Ovary (tissue), 3 donors: Measurements from ENCODE around the gene CCAR1.
"Not testable (repeated sequence)": the region's sequence is repeated elsewhere in the genome, so short reads cannot be mapped to it uniquely, and the experiment has no call there.

ENCODE experiments used
- CTCF ChIP-seq, 3 donors: fragments of 450-650 bp in 2 of 3; fragments of 200-600 bp in 1 of 3; IDR thresholded peaks; one replicate each; pipeline versions ENCODE4 v1.5.1 to v1.8.0; 2016 to 2022; ENCODE audit warnings: antibody characterized with exemption in 3 of 3, mild to moderate bottlenecking in 1 of 3
- EP300 ChIP-seq: sonication (generic); formaldehyde crosslinking; IDR thresholded peaks from one replicate; pipeline ENCODE4 v1.6.1; 2017; ENCODE audit warnings: antibody characterized with exemption
- POLR2A ChIP-seq: fragments of 450-650 bp; IDR thresholded peaks from one replicate; pipeline ENCODE4 v1.6.1; 2017; ENCODE audit warnings: antibody characterized with exemption, mild to moderate bottlenecking, moderate library complexity
- donor health status: DM: no; HTN: no; CAD: no.

- TF ChIP-seq CTCF (IDR thresholded peaks at IDR 0.05); EP300; POLR2A: not testable (repeated sequence)
Measured at GRCh38 chr10:68828083-68828601, 107.1 kb downstream of the CCAR1 start.
